HCT116 (cell line): ENCODE results near the gene U2AF1L4. TPM values are rescaled to one million over a fixed set of nuclear protein-coding genes. Genes with fewer than 3 reads are reported as not detected.

Experiments used
- ATAC-seq: fragments of 200-7000 bp; cut with Tn5 transposase; 2 replicates; pipeline ENCODE4 v1.9.1; 2020; ENCODE audit warnings: mild to moderate bottlenecking, moderate library complexity
- BruUV-seq: library from RNA; stranded (reverse); fragments of 400-500 nt; replicated peaks from 2 replicates; lab custom pipeline; 2021; lab: Mats Ljungman, UMichigan
- CTCF ChIA-PET: fragments of 300-600 bp; sonication (Branson Sonifier 250); formaldehyde crosslinking; loops from one replicate; lab custom pipeline; 2021; ENCODE audit warnings: antibody characterized with exemption; lab: Charles Lee
- POLR2A ChIA-PET: fragments of 300-600, 350-600 bp; sonication (Branson Sonifier 250); formaldehyde crosslinking; loops from one replicate; lab custom pipeline; 2021; ENCODE audit warnings: antibody characterized with exemption; lab: Charles Lee
- RAD21 ChIA-PET, 2 experiments: fragments of 300-600 bp; sonication (Branson Sonifier 250); formaldehyde crosslinking; loops; one replicate each; lab custom pipeline; 2023; ENCODE audit warnings: low total read pairs in 2 of 2; ENCODE audit not compliant: uncharacterized antibody in 2 of 2, unreplicated experiment in 2 of 2, low non-redundant PET in 1 of 2; lab: Charles Lee
- DNase-seq: peaks from one replicate; pipeline ENCODE4 v3.0.0-alpha.2; 2010; ENCODE audit warnings: low read depth, low spot score
- H2AFZ ChIP-seq: fragments of 200-600 bp; shearing (Covaris generic), sonication (generic); 2 replicates; pipeline ENCODE4 v1.6.1; 2017; ENCODE audit warnings: low read depth, mixed run types, mixed read lengths, antibody characterized with exemption, low read length; ENCODE audit not compliant: poor library complexity, severe bottlenecking
- H3K27ac ChIP-seq: 2 replicates; pipeline ENCODE4 v1.5.1; 2012; ENCODE audit warnings: low read depth, low read length
- H3K27me3 ChIP-seq: fragments of 200-600 bp; sonication (generic); 2 replicates; pipeline ENCODE4 v1.6.1; 2016; ENCODE audit warnings: mixed run types, low read length, mixed read lengths; ENCODE audit not compliant: insufficient read depth
- H3K36me3 ChIP-seq, 2 experiments: fragments of 200-500 bp in 1 of 2; fragments of 200-600 bp in 1 of 2; sonication (Bioruptor generic) in 1 of 2; sonication (generic) in 1 of 2; 2 replicates each; pipeline versions ENCODE4 v1.5.1 to v1.6.1; 2014 to 2016; ENCODE audit warnings: low read length in 2 of 2, inconsistent platforms in 1 of 2, mixed read lengths in 1 of 2, mixed run types in 1 of 2; ENCODE audit not compliant: insufficient read depth in 2 of 2, control insufficient read depth in 1 of 2
- H3K4me1 ChIP-seq, 2 experiments: fragments of 200-600 bp in 1 of 2; sonication (generic) in 1 of 2; 2 replicates each; pipeline versions ENCODE4 v1.5.1 to v1.6.1; 2012 to 2017; ENCODE audit warnings: low read length in 2 of 2, inconsistent platforms in 1 of 2, mild to moderate bottlenecking in 1 of 2, mixed read lengths in 1 of 2, mixed run types in 1 of 2, moderate library complexity in 1 of 2; ENCODE audit not compliant: insufficient read depth in 2 of 2, control insufficient read depth in 1 of 2
- H3K4me2 ChIP-seq: fragments of 200-600 bp; sonication (generic); 2 replicates; pipeline ENCODE4 v1.6.1; 2017; ENCODE audit warnings: mixed run types, low read length, mixed read lengths
- H3K4me3 ChIP-seq, 2 experiments: fragments of 200-600 bp in 1 of 2; sonication (generic) in 1 of 2; replicated peaks in 1 of 2; 2 replicates each; pipeline ENCODE4 v1.5.1; 2011 to 2016; ENCODE audit warnings: low read length in 2 of 2, control low read depth in 1 of 2, low read depth in 1 of 2, mild to moderate bottlenecking in 1 of 2, mixed read lengths in 1 of 2, mixed run types in 1 of 2
- H3K79me2 ChIP-seq: fragments of 200-600 bp; sonication (generic); 2 replicates; pipeline ENCODE4 v1.6.1; 2017; ENCODE audit warnings: mild to moderate bottlenecking, mixed run types, low read length, moderate library complexity, mixed read lengths; ENCODE audit not compliant: insufficient read depth
- H3K9ac ChIP-seq: fragments of 200-600 bp; sonication (generic); 2 replicates; pipeline ENCODE4 v1.6.1; 2016; ENCODE audit warnings: low read length, mixed read lengths
- H3K9me2 ChIP-seq: fragments of 200-600 bp; sonication (generic), shearing (Covaris generic); 2 replicates; pipeline ENCODE4 v1.6.1; 2017; ENCODE audit warnings: mixed run types, mild to moderate bottlenecking, moderate library complexity; ENCODE audit not compliant: insufficient read depth
- H3K9me3 ChIP-seq, 2 experiments: fragments of 200-500 bp in 1 of 2; fragments of 200-600 bp in 1 of 2; sonication (Bioruptor generic) in 1 of 2; sonication (generic) in 1 of 2; 2 replicates each; pipeline ENCODE4 v1.6.1; 2014 to 2017; ENCODE audit warnings: low read length in 2 of 2, mixed read lengths in 2 of 2, inconsistent platforms in 1 of 2, low read depth in 1 of 2, mild to moderate bottlenecking in 1 of 2, mixed run types in 1 of 2, moderate library complexity in 1 of 2; ENCODE audit not compliant: control insufficient read depth in 1 of 2, insufficient read depth in 1 of 2
- H4K20me1 ChIP-seq: fragments of 200-600 bp; sonication (generic), shearing (Covaris generic); 2 replicates; pipeline ENCODE4 v1.6.1; 2017; ENCODE audit warnings: mixed run types, mild to moderate bottlenecking, moderate library complexity; ENCODE audit not compliant: insufficient read depth
- EZH2 ChIP-seq: fragments of 200-600 bp; sonication (generic); IDR thresholded peaks from 2 replicates; pipeline ENCODE4 v1.6.1; 2017; ENCODE audit warnings: antibody characterized with exemption, mixed run types
- FOSL1 ChIP-seq: IDR thresholded peaks from 2 replicates; pipeline ENCODE4 v1.6.1; 2012; ENCODE audit warnings: low read depth
- RAD21 ChIP-seq: IDR thresholded peaks from 2 replicates; pipeline ENCODE4 v1.6.1; 2012; ENCODE audit warnings: low read depth, mild to moderate bottlenecking
- SRF ChIP-seq: IDR thresholded peaks from 2 replicates; pipeline ENCODE4 v1.6.1; 2012; ENCODE audit warnings: low read depth
- YY1 ChIP-seq: IDR thresholded peaks from 2 replicates; pipeline ENCODE4 v1.6.1; 2011; ENCODE audit warnings: low read length, low read depth, moderate library complexity, mild to moderate bottlenecking; ENCODE audit not compliant: insufficient replicate concordance; ENCODE audit errors: extremely low read depth
- ZFX ChIP-seq: fragments of 450-650 bp; IDR thresholded peaks from 2 replicates; pipeline ENCODE4 v1.6.1; 2017
- intact Hi-C: fragments of 100-400 bp; cut with micrococcal nuclease; formaldehyde crosslinking; loops from 2 replicates; pipeline ENCODE4 v1.10.0; 2022
- total RNA-seq: library from RNA; stranded (reverse); gene quantifications from one replicate; pipeline ENCODE4 v1.2.1, GENCODE V29; 2021; ENCODE audit not compliant: unreplicated experiment
- TF ChIP-seq, protein P1 (sequence below): IDR thresholded peaks from 2 replicates; pipeline ENCODE4 v1.6.1; 2012
- TF ChIP-seq, protein P2 (sequence below): IDR thresholded peaks from 2 replicates; pipeline ENCODE4 v1.6.1; 2011; ENCODE audit warnings: mild to moderate bottlenecking, low read length, moderate library complexity; ENCODE audit not compliant: insufficient replicate concordance; ENCODE audit errors: extremely low read depth

U2AF1L4 gene
- total RNA-seq, 1 experiment from 2014 or later, result 15.6 TPM

DNA sequence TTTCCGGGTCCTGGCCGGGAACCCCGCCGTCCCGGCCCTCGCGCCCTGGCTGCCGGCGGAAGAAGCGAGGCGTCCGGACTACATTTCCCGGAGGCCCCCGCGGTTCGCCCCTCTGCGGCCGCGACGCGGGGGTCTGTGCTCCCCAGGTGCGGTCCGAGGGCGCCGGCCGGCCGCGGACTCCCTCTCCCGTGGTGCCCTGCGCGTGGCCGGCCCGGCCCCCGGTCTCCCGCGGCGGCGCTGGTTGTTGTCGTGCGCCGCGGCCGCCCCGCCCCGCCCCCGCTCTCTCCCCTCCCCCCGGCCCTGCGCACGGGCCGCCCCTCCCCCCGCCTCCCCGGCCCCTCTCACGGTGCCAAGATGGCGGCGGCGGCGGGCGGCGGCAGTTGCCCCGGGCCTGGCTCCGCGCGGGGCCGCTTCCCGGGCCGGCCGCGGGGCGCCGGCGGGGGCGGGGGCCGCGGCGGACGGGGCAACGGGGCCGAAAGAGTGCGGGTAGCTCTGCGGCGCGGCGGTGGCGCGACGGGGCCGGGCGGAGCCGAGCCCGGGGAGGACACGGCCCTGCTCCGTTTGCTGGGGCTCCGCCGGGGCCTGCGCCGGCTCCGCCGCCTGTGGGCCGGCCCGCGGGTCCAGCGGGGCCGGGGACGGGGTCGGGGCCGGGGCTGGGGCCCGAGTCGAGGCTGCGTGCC lies 27.4 kb downstream of the U2AF1L4 start, which contains the start of gene KMT2B:
Gene KMT2B, plus strand, starts transcription at position 339 of the 680 bp plus-strand sequence. Its CDS starts 16 bp downstream, at position 355.
- intact Hi-C loops, result loop anchor here (1.0 to 10.0 kb wide), 4 partner anchors 169 to 363 kb away; partner anchors contain the start of gene FFAR3
- Histone ChIP-seq H3K9ac (peak within 1 kb of the TSS; percentile 91), H3K9me3 (no peaks in the 10 kb centered on the region), H3K36me3 (peaks cover 16 to 24% of the 10 kb centered on the region in 2 experiments; a peak in 3 of 4 replicates), H2AFZ (peak within 1 kb of the TSS; percentile 28), H3K4me2 (peak within 1 kb of the TSS; percentile 86), H3K4me1 (peaks cover 16 to 31% of the 10 kb centered on the region in 2 experiments), H3K27ac (peak within 1 kb of the TSS; percentile 85), H3K27me3 (no peaks in the 10 kb centered on the region), H3K9me2 (no peaks in the 10 kb centered on the region), H3K79me2 (peaks cover 40% of the 10 kb centered on the region), H4K20me1 (no peaks in the 10 kb centered on the region), H3K4me3 (peak within 1 kb of the TSS; percentile 89 to 94)
- ChIA-PET POLR2A (no interaction called here), CTCF (interaction anchor here (1.3 kb wide), 1 partner anchor 213 kb away, joined by 4 read pairs; no protein-coding TSS in a partner anchor), RAD21 (no interaction called here)
- ATAC-seq (peak; percentile 2), DNase-seq (no peak)
- BruUV-seq, result no TSS peak
- TF ChIP-seq YY1 (peak; percentile 87), SRF (no peak; the same call in 1 of the 2 replicates), EZH2 (no peak), ZFX (peak; percentile 90), RAD21 (no peak), FOSL1 (no peak)
- TF ChIP-seq, protein P1, sequence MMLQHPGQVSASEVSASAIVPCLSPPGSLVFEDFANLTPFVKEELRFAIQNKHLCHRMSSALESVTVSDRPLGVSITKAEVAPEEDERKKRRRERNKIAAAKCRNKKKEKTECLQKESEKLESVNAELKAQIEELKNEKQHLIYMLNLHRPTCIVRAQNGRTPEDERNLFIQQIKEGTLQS, result no peak
- TF ChIP-seq, protein P2, sequence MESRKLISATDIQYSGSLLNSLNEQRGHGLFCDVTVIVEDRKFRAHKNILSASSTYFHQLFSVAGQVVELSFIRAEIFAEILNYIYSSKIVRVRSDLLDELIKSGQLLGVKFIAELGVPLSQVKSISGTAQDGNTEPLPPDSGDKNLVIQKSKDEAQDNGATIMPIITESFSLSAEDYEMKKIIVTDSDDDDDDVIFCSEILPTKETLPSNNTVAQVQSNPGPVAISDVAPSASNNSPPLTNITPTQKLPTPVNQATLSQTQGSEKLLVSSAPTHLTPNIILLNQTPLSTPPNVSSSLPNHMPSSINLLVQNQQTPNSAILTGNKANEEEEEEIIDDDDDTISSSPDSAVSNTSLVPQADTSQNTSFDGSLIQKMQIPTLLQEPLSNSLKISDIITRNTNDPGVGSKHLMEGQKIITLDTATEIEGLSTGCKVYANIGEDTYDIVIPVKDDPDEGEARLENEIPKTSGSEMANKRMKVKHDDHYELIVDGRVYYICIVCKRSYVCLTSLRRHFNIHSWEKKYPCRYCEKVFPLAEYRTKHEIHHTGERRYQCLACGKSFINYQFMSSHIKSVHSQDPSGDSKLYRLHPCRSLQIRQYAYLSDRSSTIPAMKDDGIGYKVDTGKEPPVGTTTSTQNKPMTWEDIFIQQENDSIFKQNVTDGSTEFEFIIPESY, result no peak
